Gastroesophageal sphincter (tissue), 3 donors: ENCODE results near the gene MAG.

Experiments
- CTCF ChIP-seq, 4 experiments: fragments of 200-600 bp in 2 of 4; fragments of 450-650 bp in 2 of 4; sonication (generic) in 1 of 4; IDR thresholded peaks; one replicate each; pipeline ENCODE4 v1.5.1; 2017 to 2019; ENCODE audit warnings: antibody characterized with exemption in 4 of 4, mild to moderate bottlenecking in 2 of 4, moderate library complexity in 2 of 4
- POLR2A ChIP-seq, 2 donors: fragments of 450-650 bp; IDR thresholded peaks; one replicate each; pipeline ENCODE4 v1.6.1; 2017; ENCODE audit warnings: antibody characterized with exemption in 2 of 2, mild to moderate bottlenecking in 2 of 2, moderate library complexity in 1 of 2
- POLR2AphosphoS5 ChIP-seq: sonication (generic); formaldehyde crosslinking; IDR thresholded peaks from one replicate; pipeline ENCODE4 v1.6.1; 2017; ENCODE audit warnings: antibody characterized with exemption

- no peak for TF ChIP-seq CTCF (IDR thresholded peaks at IDR 0.05)
- TF ChIP-seq POLR2A (IDR thresholded peaks at IDR 0.05), result no peak
- TF ChIP-seq POLR2AphosphoS5, result no peak
Observed at GRCh38 chr19:35340431-35340830, 48.5 kb downstream of the MAG start.
